Mesenchymal stem cell (in vitro differentiated cells and primary cell): ENCODE measurements around the gene BCKDHB.

Experiments
- DNase-seq: peaks from one replicate; pipeline ENCODE4 v3.0.0-alpha.2; 2013
- H2AFZ ChIP-seq: one replicate; pipeline ENCODE4 v1.6.1; 2013; ENCODE audit warnings: low read depth, mild to moderate bottlenecking, control low read depth, inconsistent platforms, low read length, moderate library complexity
- H2AK5ac ChIP-seq: 2 replicates; pipeline ENCODE4 v1.6.1; 2013; ENCODE audit warnings: low read length, moderate library complexity, mild to moderate bottlenecking, inconsistent platforms; ENCODE audit not compliant: severe bottlenecking
- H2BK120ac ChIP-seq: one replicate; pipeline ENCODE4 v1.6.1; 2013; ENCODE audit warnings: low read depth, mild to moderate bottlenecking, inconsistent platforms, low read length, moderate library complexity
- H2BK12ac ChIP-seq, 2 experiments: one replicate each; pipeline ENCODE4 v1.6.1; 2013; ENCODE audit warnings: inconsistent platforms in 2 of 2, low read length in 2 of 2, mild to moderate bottlenecking in 2 of 2, moderate library complexity in 2 of 2, control low read depth in 1 of 2
- H2BK15ac ChIP-seq: one replicate; pipeline ENCODE4 v1.6.1; 2013; ENCODE audit warnings: mild to moderate bottlenecking, low read depth, inconsistent platforms; ENCODE audit not compliant: poor library complexity, severe bottlenecking
- H2BK5ac ChIP-seq: 2 replicates; pipeline ENCODE4 v1.6.1; 2013; ENCODE audit warnings: low read depth, mild to moderate bottlenecking, low read length, control low read depth, inconsistent platforms; ENCODE audit not compliant: poor library complexity, severe bottlenecking
- H3K14ac ChIP-seq, 2 experiments: one replicate each; pipeline ENCODE4 v1.6.1; 2013; ENCODE audit warnings: inconsistent platforms in 2 of 2, low read length in 2 of 2, control low read depth in 1 of 2, mild to moderate bottlenecking in 1 of 2, moderate library complexity in 1 of 2
- H3K18ac ChIP-seq, 2 experiments: one replicate each; pipeline ENCODE4 v1.6.1; 2013; ENCODE audit warnings: inconsistent platforms in 2 of 2, low read length in 2 of 2, control low read depth in 1 of 2, low read depth in 1 of 2, mild to moderate bottlenecking in 1 of 2
- H3K23ac ChIP-seq, 2 experiments: one replicate each; pipeline ENCODE4 v1.6.1; 2013; ENCODE audit warnings: inconsistent platforms in 2 of 2, low read length in 2 of 2, mild to moderate bottlenecking in 2 of 2, moderate library complexity in 2 of 2, control low read depth in 1 of 2
- H3K27ac ChIP-seq: 2 replicates; pipeline ENCODE4 v1.5.1; 2013; ENCODE audit warnings: mild to moderate bottlenecking, moderate library complexity, low read length, control low read depth, inconsistent platforms; ENCODE audit not compliant: poor library complexity, severe bottlenecking
- H3K27me3 ChIP-seq, 2 experiments: 2 replicates each; pipeline versions ENCODE4 v1.6.1 to v1.7.0; 2013; ENCODE audit warnings: low read length in 2 of 2, mild to moderate bottlenecking in 2 of 2, moderate library complexity in 2 of 2, control low read depth in 1 of 2, inconsistent platforms in 1 of 2; ENCODE audit not compliant: control insufficient read depth in 1 of 2, insufficient read depth in 1 of 2
- H3K36me3 ChIP-seq, 2 experiments: 2 replicates each; pipeline versions ENCODE4 v1.6.1 to v1.7.0; 2013; ENCODE audit warnings: low read length in 2 of 2, control low read depth in 1 of 2, inconsistent platforms in 1 of 2, low read depth in 1 of 2, mild to moderate bottlenecking in 1 of 2; ENCODE audit not compliant: insufficient read depth in 2 of 2, control insufficient read depth in 1 of 2
- H3K4ac ChIP-seq, 2 experiments: one replicate each; pipeline ENCODE4 v1.6.1; 2013; ENCODE audit warnings: inconsistent platforms in 2 of 2, low read length in 2 of 2, mild to moderate bottlenecking in 2 of 2, moderate library complexity in 2 of 2, control low read depth in 1 of 2, low read depth in 1 of 2
- H3K4me1 ChIP-seq: 2 replicates; pipeline ENCODE4 v1.6.1; 2013; ENCODE audit warnings: low read depth, low read length, control low read depth; ENCODE audit not compliant: control insufficient read depth, insufficient read depth
- H3K4me2 ChIP-seq: 2 replicates; pipeline ENCODE4 v1.6.1; 2013; ENCODE audit warnings: low read length, mild to moderate bottlenecking, inconsistent platforms; ENCODE audit not compliant: poor library complexity, severe bottlenecking
- H3K4me3 ChIP-seq, 2 experiments: 2 replicates each; pipeline versions ENCODE4 v1.5.1 to v1.7.0; 2013; ENCODE audit warnings: low read length in 2 of 2, mild to moderate bottlenecking in 2 of 2, control low read depth in 1 of 2, low read depth in 1 of 2; ENCODE audit not compliant: insufficient read depth in 1 of 2
- H3K79me1 ChIP-seq: replicated peaks from 2 replicates; pipeline ENCODE4 v1.6.1; 2013; ENCODE audit warnings: mild to moderate bottlenecking, control low read depth, low read length, inconsistent platforms; ENCODE audit not compliant: poor library complexity, severe bottlenecking
- H3K9ac ChIP-seq: 2 replicates; pipeline ENCODE4 v1.7.0; 2013; ENCODE audit warnings: mild to moderate bottlenecking, low read length, moderate library complexity
- H3K9me3 ChIP-seq: 2 replicates; pipeline ENCODE4 v1.7.0; 2013; ENCODE audit warnings: mild to moderate bottlenecking, low read length; ENCODE audit not compliant: control insufficient read depth
- H4K8ac ChIP-seq: one replicate; pipeline ENCODE4 v1.6.1; 2013; ENCODE audit warnings: inconsistent platforms, mild to moderate bottlenecking, low read length, moderate library complexity
- H4K91ac ChIP-seq: one replicate; pipeline ENCODE4 v1.6.1; 2013; ENCODE audit warnings: mild to moderate bottlenecking, low read length, inconsistent platforms
- WGBS: methylation state at CpG from one replicate; pipeline ENCODE4 v1.1.7; 2013; ENCODE audit warnings: mixed read lengths; 5-methylcytosine and 5-hydroxymethylcytosine counted together

The BCKDHB gene

GRCh38 chr6:80325742-80326141 lies 219.3 kb downstream of the BCKDHB start:
- Histone ChIP-seq H3K79me1 (no peaks in the 10 kb centered on the region), H3K9ac (no peak overlapping the region), H4K8ac (no peak overlapping the region), H3K4me1 (no peaks in the 10 kb centered on the region), H3K4me2 (no peak overlapping the region), H2BK15ac (no peak overlapping the region), H3K27ac (no peak overlapping the region), H3K36me3 (no peaks in the 10 kb centered on the region), H3K4ac (no peak overlapping the region), H4K91ac (no peak overlapping the region), H3K9me3 (no peaks in the 10 kb centered on the region), H2AFZ (no peak overlapping the region), H2BK5ac (no peak overlapping the region), H2BK120ac (no peak overlapping the region), H3K27me3 (no peaks in the 10 kb centered on the region), H2BK12ac (no peak overlapping the region), H3K14ac (no peak overlapping the region), H3K23ac (no peak overlapping the region), H3K4me3 (no peak overlapping the region), H2AK5ac (no peak overlapping the region), H3K18ac (no peak overlapping the region)
- 100% methylated on average over 2 of the region's 3 CpGs for WGBS
- no peak for DNase-seq

GRCh38 chr6:80328652-80329051 lies 222.2 kb downstream of the BCKDHB start:
- H3K27ac ChIP-seq: no peak overlapping the region
- no peak overlapping the region for H3K4ac ChIP-seq
- no CpG with 5 or more reads among the region's 1 CpG for WGBS
- no peak overlapping the region for H4K8ac ChIP-seq
- H2AK5ac ChIP-seq: no peak overlapping the region
- no peak overlapping the region for H2BK12ac ChIP-seq
- no peak overlapping the region for H2AFZ ChIP-seq
- H3K18ac ChIP-seq: no peak overlapping the region
- no peaks in the 10 kb centered on the region for H3K79me1 ChIP-seq
- no peak overlapping the region for H3K4me2 ChIP-seq
- no peak overlapping the region for H2BK15ac ChIP-seq
- H2BK120ac ChIP-seq: no peak overlapping the region
- DNase-seq: no peak
- no peak overlapping the region for H3K23ac ChIP-seq
- no peaks in the 10 kb centered on the region for H3K4me1 ChIP-seq
- H2BK5ac ChIP-seq: no peak overlapping the region
- H3K14ac ChIP-seq: no peak overlapping the region
- no peak overlapping the region for H3K9ac ChIP-seq
- no peaks in the 10 kb centered on the region for H3K27me3 ChIP-seq
- no peaks in the 10 kb centered on the region for H3K36me3 ChIP-seq
- H3K4me3 ChIP-seq: no peak overlapping the region
- H3K9me3 ChIP-seq: no peaks in the 10 kb centered on the region
- no peak overlapping the region for H4K91ac ChIP-seq

GRCh38 chr6:80329496-80329895 lies 223.0 kb downstream of the BCKDHB start:
- Histone ChIP-seq H2AK5ac (no peak overlapping the region), H3K4me1 (no peaks in the 10 kb centered on the region), H3K27ac (no peak overlapping the region), H3K9me3 (no peaks in the 10 kb centered on the region), H3K18ac (no peak overlapping the region), H2BK12ac (no peak overlapping the region), H4K8ac (no peak overlapping the region), H3K4ac (no peak overlapping the region), H3K14ac (no peak overlapping the region), H2AFZ (no peak overlapping the region), H3K27me3 (no peaks in the 10 kb centered on the region), H3K4me2 (no peak overlapping the region), H2BK5ac (no peak overlapping the region), H3K4me3 (no peak overlapping the region), H3K9ac (no peak overlapping the region), H3K23ac (no peak overlapping the region), H2BK15ac (no peak overlapping the region), H3K36me3 (no peaks in the 10 kb centered on the region), H3K79me1 (no peaks in the 10 kb centered on the region), H2BK120ac (no peak overlapping the region), H4K91ac (no peak overlapping the region)
- DNase-seq: no peak

- DNase-seq: no peak
- Histone ChIP-seq H3K36me3 (no peaks in the 10 kb centered on the region), H4K91ac (no peak overlapping the region), H4K8ac (no peak overlapping the region), H3K18ac (no peak overlapping the region), H2BK5ac (no peak overlapping the region), H2AFZ (no peak overlapping the region), H3K14ac (no peak overlapping the region), H3K79me1 (no peaks in the 10 kb centered on the region), H3K9ac (no peak overlapping the region), H3K23ac (no peak overlapping the region), H2BK12ac (no peak overlapping the region), H3K9me3 (no peaks in the 10 kb centered on the region), H3K4ac (no peak overlapping the region), H2BK120ac (no peak overlapping the region), H2BK15ac (no peak overlapping the region), H3K27ac (no peak overlapping the region), H2AK5ac (no peak overlapping the region), H3K4me1 (no peaks in the 10 kb centered on the region), H3K27me3 (no peaks in the 10 kb centered on the region), H3K4me3 (no peak overlapping the region), H3K4me2 (no peak overlapping the region)
- 82% methylated on average over 3 of the region's 3 CpGs for WGBS
Measured at GRCh38 chr6:80330961-80331360, 224.5 kb downstream of the BCKDHB start.
